Panc1 (cell line): Measurements from ENCODE around the gene ITPRID2.

Experiments used
- POLR2AphosphoS5 ChIP-seq: IDR thresholded peaks from 2 replicates; pipeline ENCODE4 v1.6.1; 2012; ENCODE audit warnings: mild to moderate bottlenecking, low read depth, low read length, moderate library complexity
- TF ChIP-seq, protein P1 (sequence below): fragments of 450-650 bp; IDR thresholded peaks from 2 replicates; pipeline ENCODE4 v1.5.1; 2017; ENCODE audit warnings: mild to moderate bottlenecking

DNA sequence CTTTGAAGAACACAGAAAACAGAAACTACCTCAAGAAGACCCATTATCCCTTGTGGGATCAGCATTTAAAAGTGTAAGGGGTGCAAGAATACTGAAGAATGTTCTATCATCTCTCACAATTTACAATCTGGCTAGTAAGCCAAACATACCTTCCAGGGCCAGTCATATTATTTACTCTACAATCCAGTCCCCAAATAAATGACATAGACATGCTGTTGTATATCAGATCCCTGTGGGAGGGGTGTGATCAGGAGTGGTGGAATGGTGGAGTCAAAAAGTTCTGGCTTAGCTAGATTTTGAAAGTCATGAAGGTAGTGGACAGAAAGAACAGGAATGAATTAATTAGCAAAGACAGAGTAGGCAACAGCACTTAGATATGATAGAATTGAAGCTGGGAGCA is 1.8 kb upstream of the ITPRID2 start:
- TF ChIP-seq POLR2AphosphoS5 = no peak
- TF ChIP-seq, protein P1, sequence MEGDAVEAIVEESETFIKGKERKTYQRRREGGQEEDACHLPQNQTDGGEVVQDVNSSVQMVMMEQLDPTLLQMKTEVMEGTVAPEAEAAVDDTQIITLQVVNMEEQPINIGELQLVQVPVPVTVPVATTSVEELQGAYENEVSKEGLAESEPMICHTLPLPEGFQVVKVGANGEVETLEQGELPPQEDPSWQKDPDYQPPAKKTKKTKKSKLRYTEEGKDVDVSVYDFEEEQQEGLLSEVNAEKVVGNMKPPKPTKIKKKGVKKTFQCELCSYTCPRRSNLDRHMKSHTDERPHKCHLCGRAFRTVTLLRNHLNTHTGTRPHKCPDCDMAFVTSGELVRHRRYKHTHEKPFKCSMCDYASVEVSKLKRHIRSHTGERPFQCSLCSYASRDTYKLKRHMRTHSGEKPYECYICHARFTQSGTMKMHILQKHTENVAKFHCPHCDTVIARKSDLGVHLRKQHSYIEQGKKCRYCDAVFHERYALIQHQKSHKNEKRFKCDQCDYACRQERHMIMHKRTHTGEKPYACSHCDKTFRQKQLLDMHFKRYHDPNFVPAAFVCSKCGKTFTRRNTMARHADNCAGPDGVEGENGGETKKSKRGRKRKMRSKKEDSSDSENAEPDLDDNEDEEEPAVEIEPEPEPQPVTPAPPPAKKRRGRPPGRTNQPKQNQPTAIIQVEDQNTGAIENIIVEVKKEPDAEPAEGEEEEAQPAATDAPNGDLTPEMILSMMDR = no peak
